Naive thymus-derived CD8-positive, alpha-beta T cell (primary cell): ENCODE measurements around the gene SEMA6B. TPM values are rescaled to one million over a fixed set of nuclear protein-coding genes. Genes with fewer than 3 reads are reported as not detected.

Experiments used
- ATAC-seq, 2 donors: fragments of 150-1000 bp; cut with Tn5 transposase in 1 of 2; sonication (Bioruptor Pico), chemical (Tn5 transposase) in 1 of 2; 1 replicate in 1 of 2; 2 replicates in 1 of 2; pipeline ENCODE4 v1.10.0; 2021; ENCODE audit warnings: mild to moderate bottlenecking in 2 of 2, moderate library complexity in 2 of 2
- POLR2A ChIA-PET: fragments of 350-600 bp; sonication (Branson Sonifier 250); formaldehyde crosslinking; loops from one replicate; lab custom pipeline; 2021; ENCODE audit warnings: antibody characterized with exemption; lab: Charles Lee
- DNase-seq, 10 donors: peaks; one replicate each; pipeline versions ENCODE4 v3.0.0 to v3.0.0-alpha.2; 2020 to 2022
- H3K27ac Mint-ChIP-seq, 10 donors: one replicate each; pipeline ENCODE4 v1.8.0; 2020 to 2022; ENCODE audit warnings: mild to moderate bottlenecking in 10 of 10, mixed read lengths in 10 of 10, moderate library complexity in 4 of 10, inconsistent platforms in 1 of 10
- H3K27me3 Mint-ChIP-seq, 5 donors: one replicate each; pipeline ENCODE4 v1.8.0; 2021 to 2022; ENCODE audit warnings: mixed read lengths in 5 of 5
- H3K36me3 Mint-ChIP-seq, 3 donors: one replicate each; pipeline ENCODE4 v1.8.0; 2020 to 2022; ENCODE audit warnings: mixed read lengths in 3 of 3, mild to moderate bottlenecking in 2 of 3, inconsistent platforms in 1 of 3
- H3K4me1 Mint-ChIP-seq, 4 donors: one replicate each; pipeline ENCODE4 v1.8.0; 2021 to 2022; ENCODE audit warnings: mixed read lengths in 4 of 4
- H3K4me3 Mint-ChIP-seq, 10 donors: one replicate each; pipeline ENCODE4 v1.8.0; 2020 to 2022; ENCODE audit warnings: mild to moderate bottlenecking in 10 of 10, mixed read lengths in 10 of 10, moderate library complexity in 6 of 10, inconsistent platforms in 1 of 10
- H3K9me3 Mint-ChIP-seq, 9 donors: one replicate each; pipeline ENCODE4 v1.8.0; 2020 to 2022; ENCODE audit warnings: mixed read lengths in 9 of 9, mild to moderate bottlenecking in 3 of 9, inconsistent platforms in 1 of 9, moderate library complexity in 1 of 9
- polyA plus RNA-seq, 3 donors: library from polyadenylated mRNA; unstranded; fragments of 300-500 nt; fragmentation: Illumina TruSeq; gene quantifications; one replicate each; pipeline ENCODE4 v1.2.3, GENCODE V29; 2021
- total RNA-seq, 8 experiments: library from RNA in 2 of 8; stranded (reverse) in 2 of 8; gene quantifications; one replicate each; pipeline ENCODE4 v1.2.3 and lab custom pipeline; 2021 to 2026

The SEMA6B gene
- total and polyA plus RNA-seq, 5 experiments from 2014 or later = 0.60 to 0.68 TPM; not detected in 3

GRCh38 chr19:4578552-4579248 is 19.2 kb upstream of the SEMA6B start:
- POLR2A ChIA-PET = no interaction called here
- Mint-ChIP-seq H3K4me1 (peaks cover 8 to 19% (median 11%) of the 10 kb centered on the region in 4 donors), H3K36me3 (peaks cover 0 to 2% (median 0%) of the 10 kb centered on the region in 3 donors), H3K27me3 (peaks cover 25 to 75% (median 45%) of the 10 kb centered on the region in 5 donors), H3K4me3 (no peak overlapping the region), H3K9me3 (no peaks in the 10 kb centered on the region), H3K27ac (peak overlapping the region in 1 of 10 donors; percentile 26)
- no peak for ATAC-seq
- DNase-seq = no peak

- Mint-ChIP-seq H3K27ac (no peak overlapping the region), H3K4me3 (no peak overlapping the region), H3K4me1 (peaks cover 4 to 15% (median 7%) of the 10 kb centered on the region in 4 donors), H3K36me3 (peaks cover 0 to under 1% (median 0%) of the 10 kb centered on the region in 3 donors), H3K9me3 (no peaks in the 10 kb centered on the region), H3K27me3 (peaks cover 18 to 64% (median 37%) of the 10 kb centered on the region in 5 donors)
- ATAC-seq = no peak
- DNase-seq = no peak
- POLR2A ChIA-PET = interaction anchor here (1.2 to 2.3 kb wide), 2 partner anchors 55 to 60 kb away, joined by 4 to 8 read pairs; no protein-coding TSS in a partner anchor
Measured at GRCh38 chr19:4577020-4577782, 17.7 kb upstream of the SEMA6B start.

GRCh38 chr19:4576016-4576933 is 16.8 kb upstream of the SEMA6B start:
- POLR2A ChIA-PET = interaction anchor here (1.2 to 2.3 kb wide), 2 partner anchors 56 to 61 kb away, joined by 4 to 8 read pairs; no protein-coding TSS in a partner anchor
- Mint-ChIP-seq H3K27me3 (peaks cover 14 to 59% (median 31%) of the 10 kb centered on the region in 5 donors), H3K27ac (peak overlapping the region in 2 of 10 donors; percentile 31 to 53), H3K36me3 (no peaks in the 10 kb centered on the region), H3K4me3 (no peak overlapping the region), H3K4me1 (peaks cover 0 to 9% (median 3%) of the 10 kb centered on the region in 4 donors), H3K9me3 (no peaks in the 10 kb centered on the region)
- ATAC-seq (peak in 1 of 2 donors; percentile 69), DNase-seq (peak; percentile 29 to 85 (median 60))

GRCh38 chr19:4575267-4576015 is 16.0 kb upstream of the SEMA6B start:
- DNase-seq (no peak), ATAC-seq (no peak)
- Mint-ChIP-seq H3K27me3 (peaks cover 14 to 56% (median 31%) of the 10 kb centered on the region in 5 donors), H3K4me1 (peaks cover 0 to 9% (median 3%) of the 10 kb centered on the region in 4 donors), H3K9me3 (no peaks in the 10 kb centered on the region), H3K27ac (peak overlapping the region in 2 of 10 donors; percentile 51 to 53), H3K36me3 (no peaks in the 10 kb centered on the region), H3K4me3 (peak overlapping the region in 1 of 10 donors; percentile 14)
- POLR2A ChIA-PET = interaction anchor here (1.2 to 2.3 kb wide), 2 partner anchors 57 to 61 kb away, joined by 4 to 8 read pairs; no protein-coding TSS in a partner anchor

GRCh38 chr19:4573682-4574081 is 14.2 kb upstream of the SEMA6B start:
- POLR2A ChIA-PET = no interaction called here

GRCh38 chr19:4571305-4571917 is 11.9 kb upstream of the SEMA6B start:
- POLR2A ChIA-PET = interaction anchor here (1.9 kb wide), 1 partner anchor 65 kb away, joined by 4 read pairs; no protein-coding TSS in a partner anchor
- H3K4me1 Mint-ChIP-seq = peaks cover 1 to 8% (median 3%) of the 10 kb centered on the region in 4 donors

More at GRCh38 chr19:4573682-4574081, 14.2 kb upstream of the SEMA6B start:
- no peak overlapping the region for H3K27ac Mint-ChIP-seq
- ATAC-seq (no peak), DNase-seq (no peak)
- peaks cover 0 to 9% (median 3%) of the 10 kb centered on the region in 4 donors for H3K4me1 Mint-ChIP-seq
- H3K9me3 Mint-ChIP-seq = no peaks in the 10 kb centered on the region
- peaks cover 14 to 42% (median 23%) of the 10 kb centered on the region in 5 donors for H3K27me3 Mint-ChIP-seq
- H3K4me3 Mint-ChIP-seq = no peak overlapping the region
- no peaks in the 10 kb centered on the region for H3K36me3 Mint-ChIP-seq

GRCh38 chr19:4570916-4571304 is 11.4 kb upstream of the SEMA6B start:
- no peak overlapping the region for H3K27ac Mint-ChIP-seq
- peaks cover under 1 to 3% (median 2%) of the 10 kb centered on the region in 4 donors for H3K4me1 Mint-ChIP-seq
- no peak for ATAC-seq
- POLR2A ChIA-PET = interaction anchor here (1.2 to 1.9 kb wide), 2 partner anchors 65 to 99 kb away, joined by 3 to 4 read pairs; partner anchors contain the start of gene MYDGF
- H3K36me3 Mint-ChIP-seq = no peaks in the 10 kb centered on the region
- peaks cover under 1 to 30% (median 14%) of the 10 kb centered on the region in 5 donors for H3K27me3 Mint-ChIP-seq
- H3K4me3 Mint-ChIP-seq = no peak overlapping the region
- no peak for DNase-seq
- H3K9me3 Mint-ChIP-seq = no peaks in the 10 kb centered on the region

More at GRCh38 chr19:4571305-4571917, 11.9 kb upstream of the SEMA6B start:
- Mint-ChIP-seq H3K27me3 (peaks cover 4 to 35% (median 19%) of the 10 kb centered on the region in 5 donors), H3K36me3 (no peaks in the 10 kb centered on the region), H3K27ac (no peak overlapping the region), H3K9me3 (no peaks in the 10 kb centered on the region), H3K4me3 (no peak overlapping the region)
- DNase-seq (no peak), ATAC-seq (no peak)

- POLR2A ChIA-PET = interaction anchor here (1.2 to 1.9 kb wide), 2 partner anchors 66 to 99 kb away, joined by 3 to 4 read pairs; partner anchors contain the start of gene MYDGF
- no peak overlapping the region for H3K4me3 Mint-ChIP-seq
- no peaks in the 10 kb centered on the region for H3K9me3 Mint-ChIP-seq
- H3K27me3 Mint-ChIP-seq = peaks cover 0 to 25% (median 12%) of the 10 kb centered on the region in 5 donors
- no peaks in the 10 kb centered on the region for H3K36me3 Mint-ChIP-seq
- DNase-seq (no peak), ATAC-seq (no peak)
- peaks cover 0 to 3% (median 0%) of the 10 kb centered on the region in 4 donors for H3K4me1 Mint-ChIP-seq
- H3K27ac Mint-ChIP-seq = peak overlapping the region in 1 of 10 donors; percentile 59
Measured at GRCh38 chr19:4570402-4570801, 10.9 kb upstream of the SEMA6B start.

GRCh38 chr19:4568886-4569285 is 9.4 kb upstream of the SEMA6B start:
- H3K36me3 Mint-ChIP-seq = no peaks in the 10 kb centered on the region
- DNase-seq (no peak), ATAC-seq (no peak)
- POLR2A ChIA-PET = interaction anchor here (0.7 kb wide), 2 partner anchors 65 to 1898 kb away, joined by 3 read pairs; no protein-coding TSS in a partner anchor
- no peak overlapping the region for H3K27ac Mint-ChIP-seq
- no peaks in the 10 kb centered on the region for H3K9me3 Mint-ChIP-seq
- H3K4me3 Mint-ChIP-seq = no peak overlapping the region
- H3K4me1 Mint-ChIP-seq = peaks cover 0 to 3% (median 0%) of the 10 kb centered on the region in 4 donors
- H3K27me3 Mint-ChIP-seq = peaks cover 0 to 19% (median 6%) of the 10 kb centered on the region in 5 donors

- DNase-seq (peak; percentile 25 to 79 (median 56)), ATAC-seq (peak; percentile 70 to 74)
- Mint-ChIP-seq H3K27ac (peak overlapping the region in 1 of 10 donors; percentile 44), H3K9me3 (no peaks in the 10 kb centered on the region), H3K27me3 (peaks cover 0 to 19% (median 6%) of the 10 kb centered on the region in 5 donors), H3K36me3 (no peaks in the 10 kb centered on the region), H3K4me1 (peaks cover 0 to 3% (median 0%) of the 10 kb centered on the region in 4 donors), H3K4me3 (no peak overlapping the region)
- POLR2A ChIA-PET = interaction anchor here (0.8 kb wide), 1 partner anchor 69 kb away, joined by 3 read pairs; no protein-coding TSS in a partner anchor
Measured at GRCh38 chr19:4567584-4568071, 8.1 kb upstream of the SEMA6B start.
